HEK293 (cell line): Measurements from ENCODE around the gene ZNF646.

Experiments
- SP7 ChIP-seq: fragments of 450-650 bp; formaldehyde crosslinking; IDR thresholded peaks from 2 replicates; pipeline ENCODE4 v1.5.1; 2016; ENCODE audit warnings: missing biosample characterization, missing genetic modification characterization
- ZBTB1 ChIP-seq: fragments of 450-650 bp; formaldehyde crosslinking; IDR thresholded peaks from 2 replicates; pipeline ENCODE4 v1.5.1; 2016; ENCODE audit warnings: missing biosample characterization, missing genetic modification characterization
- ZBTB17 ChIP-seq: fragments of 450-650 bp; formaldehyde crosslinking; IDR thresholded peaks from 2 replicates; pipeline ENCODE4 v1.5.1; 2016; ENCODE audit warnings: missing biosample characterization, missing genetic modification characterization
- ZBTB48 ChIP-seq: fragments of 450-650 bp; formaldehyde crosslinking; IDR thresholded peaks from 2 replicates; pipeline ENCODE4 v1.5.1; 2016; ENCODE audit warnings: missing biosample characterization, missing genetic modification characterization
- ZNF10 ChIP-seq: fragments of 450-650 bp; formaldehyde crosslinking; IDR thresholded peaks from 2 replicates; pipeline ENCODE4 v1.5.1; 2017; ENCODE audit warnings: missing biosample characterization, missing genetic modification characterization
- ZNF148 ChIP-seq: fragments of 450-650 bp; formaldehyde crosslinking; IDR thresholded peaks from 2 replicates; pipeline ENCODE4 v1.5.0; 2017; ENCODE audit warnings: missing biosample characterization, missing genetic modification characterization, borderline replicate concordance
- ZNF23 ChIP-seq: fragments of 450-650 bp; formaldehyde crosslinking; IDR thresholded peaks from 2 replicates; pipeline ENCODE4 v1.5.1; 2016; ENCODE audit warnings: missing biosample characterization, missing genetic modification characterization, borderline replicate concordance
- ZNF274 ChIP-seq, 2 experiments: fragments of 200-500 bp in 1 of 2; fragments of 450-650 bp in 1 of 2; sonication (Bioruptor generic) in 1 of 2; formaldehyde crosslinking in 1 of 2; IDR thresholded peaks; 2 replicates each; pipeline versions ENCODE4 v1.5.1 to v1.6.1; 2014 to 2016; ENCODE audit warnings: borderline replicate concordance in 1 of 2, inconsistent platforms in 1 of 2, low read length in 1 of 2, missing biosample characterization in 1 of 2, missing genetic modification characterization in 1 of 2
- ZNF324 ChIP-seq: fragments of 450-650 bp; formaldehyde crosslinking; IDR thresholded peaks from 2 replicates; pipeline ENCODE4 v1.5.1; 2016; ENCODE audit warnings: missing biosample characterization, missing genetic modification characterization
- ZNF335 ChIP-seq: fragments of 450-650 bp; formaldehyde crosslinking; conservative IDR thresholded peaks from 2 replicates; pipeline ENCODE4 v1.5.1; 2016; ENCODE audit warnings: missing biosample characterization, missing genetic modification characterization
- ZNF366 ChIP-seq: fragments of 450-650 bp; formaldehyde crosslinking; conservative IDR thresholded peaks from 2 replicates; pipeline ENCODE4 v1.5.1; 2016; ENCODE audit warnings: missing biosample characterization, missing genetic modification characterization
- ZNF561 ChIP-seq: fragments of 450-650 bp; IDR thresholded peaks from 2 replicates; pipeline ENCODE4 v1.5.1; 2018; ENCODE audit warnings: missing biosample characterization, missing genetic modification characterization, borderline replicate concordance
- ZNF571 ChIP-seq: fragments of 450-650 bp; formaldehyde crosslinking; IDR thresholded peaks from 2 replicates; pipeline ENCODE4 v1.5.0; 2017; ENCODE audit warnings: missing biosample characterization, missing genetic modification characterization
- ZNF596 ChIP-seq: fragments of 450-650 bp; IDR thresholded peaks from 2 replicates; pipeline ENCODE4 v1.5.0; 2018; ENCODE audit warnings: missing biosample characterization, mild to moderate bottlenecking, missing genetic modification characterization, moderate library complexity
- ZNF629 ChIP-seq: fragments of 450-650 bp; formaldehyde crosslinking; IDR thresholded peaks from 2 replicates; pipeline ENCODE4 v1.5.1; 2017; ENCODE audit warnings: missing biosample characterization, missing genetic modification characterization
- ZNF692 ChIP-seq: fragments of 450-650 bp; formaldehyde crosslinking; IDR thresholded peaks from 2 replicates; pipeline ENCODE4 v1.5.1; 2016; ENCODE audit warnings: missing biosample characterization, missing genetic modification characterization
- ZNF707 ChIP-seq: fragments of 450-650 bp; formaldehyde crosslinking; IDR thresholded peaks from 2 replicates; pipeline ENCODE4 v1.5.1; 2016; ENCODE audit warnings: missing biosample characterization, missing genetic modification characterization
- TF ChIP-seq, protein P1 (sequence below): fragments of 450-650 bp; formaldehyde crosslinking; IDR thresholded peaks from 2 replicates; pipeline ENCODE4 v1.5.1; 2016; ENCODE audit warnings: missing biosample characterization, missing genetic modification characterization
- TF ChIP-seq, protein P2 (sequence below): fragments of 450-650 bp; formaldehyde crosslinking; IDR thresholded peaks from 2 replicates; pipeline ENCODE4 v1.5.1; 2016; ENCODE audit warnings: missing biosample characterization, missing genetic modification characterization
- TF ChIP-seq, protein P3 (sequence below): fragments of 450-650 bp; formaldehyde crosslinking; IDR thresholded peaks from 2 replicates; pipeline ENCODE4 v1.5.1; 2016; ENCODE audit warnings: missing biosample characterization, missing genetic modification characterization, borderline replicate concordance
- TF ChIP-seq, protein P4 (sequence below): fragments of 450-650 bp; formaldehyde crosslinking; IDR thresholded peaks from 2 replicates; pipeline ENCODE4 v1.5.1; 2017; ENCODE audit warnings: missing biosample characterization, missing genetic modification characterization
- TF ChIP-seq, protein P5 (sequence below): fragments of 450-650 bp; formaldehyde crosslinking; IDR thresholded peaks from 2 replicates; pipeline ENCODE4 v1.5.1; 2016; ENCODE audit warnings: missing biosample characterization, missing genetic modification characterization

The ZNF646 gene

GRCh38 chr16:31073142-31073969, 866 bp upstream of the ZNF646 start (continued):
- TF ChIP-seq, protein P1, sequence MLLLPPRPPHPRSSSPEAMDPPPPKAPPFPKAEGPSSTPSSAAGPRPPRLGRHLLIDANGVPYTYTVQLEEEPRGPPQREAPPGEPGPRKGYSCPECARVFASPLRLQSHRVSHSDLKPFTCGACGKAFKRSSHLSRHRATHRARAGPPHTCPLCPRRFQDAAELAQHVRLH = peak; percentile 70
- no peak for TF ChIP-seq ZNF23 (tag by site-specific recombination)
- no peak for TF ChIP-seq ZNF274 (IDR thresholded peaks at IDR 0.05; ENCODE audit: low read length)
- TF ChIP-seq ZNF274 (tag by site-specific recombination; IDR thresholded peaks at IDR 0.05; ENCODE audit: borderline replicate concordance) = no peak
- TF ChIP-seq ZNF629 (tag by site-specific recombination) = peak; percentile 55; the same call in 1 of the 2 replicates
- TF ChIP-seq, protein P2, sequence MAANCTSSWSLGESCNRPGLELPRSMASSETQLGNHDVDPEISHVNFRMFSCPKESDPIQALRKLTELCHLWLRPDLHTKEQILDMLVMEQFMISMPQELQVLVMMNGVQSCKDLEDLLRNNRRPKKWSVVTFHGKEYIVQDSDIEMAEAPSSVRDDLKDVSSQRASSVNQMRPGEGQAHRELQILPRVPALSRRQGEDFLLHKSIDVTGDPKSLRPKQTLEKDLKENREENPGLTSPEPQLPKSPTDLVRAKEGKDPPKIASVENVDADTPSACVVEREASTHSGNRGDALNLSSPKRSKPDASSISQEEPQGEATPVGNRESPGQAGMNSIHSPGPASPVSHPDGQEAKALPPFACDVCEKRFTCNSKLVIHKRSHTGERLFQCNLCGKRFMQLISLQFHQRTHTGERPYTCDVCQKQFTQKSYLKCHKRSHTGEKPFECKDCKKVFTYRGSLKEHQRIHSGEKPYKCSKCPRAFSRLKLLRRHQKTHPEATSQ (tag by site-specific recombination) = peak; percentile 34; the same call in 1 of the 2 replicates
- no peak; the same call in 1 of the 2 replicates for TF ChIP-seq ZNF707 (tag by site-specific recombination)
- TF ChIP-seq, protein P3, sequence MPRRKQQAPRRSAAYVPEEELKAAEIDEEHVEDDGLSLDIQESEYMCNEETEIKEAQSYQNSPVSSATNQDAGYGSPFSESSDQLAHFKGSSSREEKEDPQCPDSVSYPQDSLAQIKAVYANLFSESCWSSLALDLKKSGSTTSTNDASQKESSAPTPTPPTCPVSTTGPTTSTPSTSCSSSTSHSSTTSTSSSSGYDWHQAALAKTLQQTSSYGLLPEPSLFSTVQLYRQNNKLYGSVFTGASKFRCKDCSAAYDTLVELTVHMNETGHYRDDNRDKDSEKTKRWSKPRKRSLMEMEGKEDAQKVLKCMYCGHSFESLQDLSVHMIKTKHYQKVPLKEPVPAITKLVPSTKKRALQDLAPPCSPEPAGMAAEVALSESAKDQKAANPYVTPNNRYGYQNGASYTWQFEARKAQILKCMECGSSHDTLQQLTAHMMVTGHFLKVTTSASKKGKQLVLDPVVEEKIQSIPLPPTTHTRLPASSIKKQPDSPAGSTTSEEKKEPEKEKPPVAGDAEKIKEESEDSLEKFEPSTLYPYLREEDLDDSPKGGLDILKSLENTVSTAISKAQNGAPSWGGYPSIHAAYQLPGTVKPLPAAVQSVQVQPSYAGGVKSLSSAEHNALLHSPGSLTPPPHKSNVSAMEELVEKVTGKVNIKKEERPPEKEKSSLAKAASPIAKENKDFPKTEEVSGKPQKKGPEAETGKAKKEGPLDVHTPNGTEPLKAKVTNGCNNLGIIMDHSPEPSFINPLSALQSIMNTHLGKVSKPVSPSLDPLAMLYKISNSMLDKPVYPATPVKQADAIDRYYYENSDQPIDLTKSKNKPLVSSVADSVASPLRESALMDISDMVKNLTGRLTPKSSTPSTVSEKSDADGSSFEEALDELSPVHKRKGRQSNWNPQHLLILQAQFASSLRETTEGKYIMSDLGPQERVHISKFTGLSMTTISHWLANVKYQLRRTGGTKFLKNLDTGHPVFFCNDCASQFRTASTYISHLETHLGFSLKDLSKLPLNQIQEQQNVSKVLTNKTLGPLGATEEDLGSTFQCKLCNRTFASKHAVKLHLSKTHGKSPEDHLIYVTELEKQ (tag by site-specific recombination) = no peak
- TF ChIP-seq ZNF561 (tag by site-specific recombination) = peak; percentile 94
- peak; percentile 95 for TF ChIP-seq ZBTB17 (tag by site-specific recombination)
- TF ChIP-seq SP7 (tag by site-specific recombination) = peak; percentile 73
- TF ChIP-seq ZNF324 (tag by site-specific recombination) = peak; percentile 95; the same call in 1 of the 2 replicates
- TF ChIP-seq ZNF571 = no peak
- TF ChIP-seq ZNF148 (tag by site-specific recombination) = peak; percentile 82; the same call in 1 of the 2 replicates
- no peak; the same call in 1 of the 2 replicates for TF ChIP-seq ZBTB48 (tag by site-specific recombination)
- TF ChIP-seq ZNF596 (tag by site-specific recombination) = 0 out of 2 replicates have a peak, but pooled peaks have one; percentile 29
- peak; percentile 100 for TF ChIP-seq ZNF10 (tag by site-specific recombination)
- TF ChIP-seq ZBTB1 (tag by site-specific recombination) = no peak
- TF ChIP-seq, protein P4, sequence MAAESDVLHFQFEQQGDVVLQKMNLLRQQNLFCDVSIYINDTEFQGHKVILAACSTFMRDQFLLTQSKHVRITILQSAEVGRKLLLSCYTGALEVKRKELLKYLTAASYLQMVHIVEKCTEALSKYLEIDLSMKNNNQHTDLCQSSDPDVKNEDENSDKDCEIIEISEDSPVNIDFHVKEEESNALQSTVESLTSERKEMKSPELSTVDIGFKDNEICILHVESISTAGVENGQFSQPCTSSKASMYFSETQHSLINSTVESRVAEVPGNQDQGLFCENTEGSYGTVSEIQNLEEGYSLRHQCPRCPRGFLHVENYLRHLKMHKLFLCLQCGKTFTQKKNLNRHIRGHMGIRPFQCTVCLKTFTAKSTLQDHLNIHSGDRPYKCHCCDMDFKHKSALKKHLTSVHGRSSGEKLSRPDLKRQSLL = peak; percentile 50; the same call in 1 of the 2 replicates
- peak; percentile 88 for TF ChIP-seq ZNF335 (tag by site-specific recombination)
- peak; percentile 81 for TF ChIP-seq ZNF692 (tag by site-specific recombination)
- TF ChIP-seq, protein P5, sequence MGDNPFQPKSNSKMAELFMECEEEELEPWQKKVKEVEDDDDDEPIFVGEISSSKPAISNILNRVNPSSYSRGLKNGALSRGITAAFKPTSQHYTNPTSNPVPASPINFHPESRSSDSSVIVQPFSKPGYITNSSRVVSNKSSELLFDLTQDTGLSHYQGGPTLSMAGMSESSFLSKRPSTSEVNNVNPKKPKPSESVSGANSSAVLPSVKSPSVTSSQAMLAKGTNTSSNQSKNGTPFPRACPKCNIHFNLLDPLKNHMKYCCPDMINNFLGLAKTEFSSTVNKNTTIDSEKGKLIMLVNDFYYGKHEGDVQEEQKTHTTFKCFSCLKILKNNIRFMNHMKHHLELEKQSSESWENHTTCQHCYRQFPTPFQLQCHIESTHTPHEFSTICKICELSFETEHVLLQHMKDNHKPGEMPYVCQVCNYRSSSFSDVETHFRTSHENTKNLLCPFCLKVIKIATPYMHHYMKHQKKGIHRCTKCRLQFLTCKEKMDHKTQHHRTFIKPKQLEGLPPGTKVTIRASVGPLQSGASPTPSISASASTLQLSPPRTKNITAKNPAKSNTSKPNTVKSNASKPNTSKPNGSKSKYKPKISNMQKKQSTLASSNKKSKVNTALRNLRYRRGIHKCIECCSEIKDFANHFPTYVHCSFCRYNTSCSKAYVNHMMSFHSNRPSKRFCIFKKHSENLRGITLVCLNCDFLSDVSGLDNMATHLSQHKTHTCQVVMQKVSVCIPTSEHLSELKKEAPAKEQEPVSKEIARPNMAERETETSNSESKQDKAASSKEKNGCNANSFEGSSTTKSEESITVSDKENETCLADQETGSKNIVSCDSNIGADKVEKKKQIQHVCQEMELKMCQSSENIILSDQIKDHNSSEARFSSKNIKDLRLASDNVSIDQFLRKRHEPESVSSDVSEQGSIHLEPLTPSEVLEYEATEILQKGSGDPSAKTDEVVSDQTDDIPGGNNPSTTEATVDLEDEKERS = no peak
- TF ChIP-seq ZNF366 (tag by site-specific recombination) = peak; percentile 76
